HG03460 (cell line): ENCODE data around the gene ATP8B3.

Source experiments
- ATAC-seq: cut with Tn5 transposase; IDR thresholded peaks from one replicate; pipeline ENCODE4 v1.9.1; 2021; ENCODE audit not compliant: unreplicated experiment

ATP8B3 gene, protein sequence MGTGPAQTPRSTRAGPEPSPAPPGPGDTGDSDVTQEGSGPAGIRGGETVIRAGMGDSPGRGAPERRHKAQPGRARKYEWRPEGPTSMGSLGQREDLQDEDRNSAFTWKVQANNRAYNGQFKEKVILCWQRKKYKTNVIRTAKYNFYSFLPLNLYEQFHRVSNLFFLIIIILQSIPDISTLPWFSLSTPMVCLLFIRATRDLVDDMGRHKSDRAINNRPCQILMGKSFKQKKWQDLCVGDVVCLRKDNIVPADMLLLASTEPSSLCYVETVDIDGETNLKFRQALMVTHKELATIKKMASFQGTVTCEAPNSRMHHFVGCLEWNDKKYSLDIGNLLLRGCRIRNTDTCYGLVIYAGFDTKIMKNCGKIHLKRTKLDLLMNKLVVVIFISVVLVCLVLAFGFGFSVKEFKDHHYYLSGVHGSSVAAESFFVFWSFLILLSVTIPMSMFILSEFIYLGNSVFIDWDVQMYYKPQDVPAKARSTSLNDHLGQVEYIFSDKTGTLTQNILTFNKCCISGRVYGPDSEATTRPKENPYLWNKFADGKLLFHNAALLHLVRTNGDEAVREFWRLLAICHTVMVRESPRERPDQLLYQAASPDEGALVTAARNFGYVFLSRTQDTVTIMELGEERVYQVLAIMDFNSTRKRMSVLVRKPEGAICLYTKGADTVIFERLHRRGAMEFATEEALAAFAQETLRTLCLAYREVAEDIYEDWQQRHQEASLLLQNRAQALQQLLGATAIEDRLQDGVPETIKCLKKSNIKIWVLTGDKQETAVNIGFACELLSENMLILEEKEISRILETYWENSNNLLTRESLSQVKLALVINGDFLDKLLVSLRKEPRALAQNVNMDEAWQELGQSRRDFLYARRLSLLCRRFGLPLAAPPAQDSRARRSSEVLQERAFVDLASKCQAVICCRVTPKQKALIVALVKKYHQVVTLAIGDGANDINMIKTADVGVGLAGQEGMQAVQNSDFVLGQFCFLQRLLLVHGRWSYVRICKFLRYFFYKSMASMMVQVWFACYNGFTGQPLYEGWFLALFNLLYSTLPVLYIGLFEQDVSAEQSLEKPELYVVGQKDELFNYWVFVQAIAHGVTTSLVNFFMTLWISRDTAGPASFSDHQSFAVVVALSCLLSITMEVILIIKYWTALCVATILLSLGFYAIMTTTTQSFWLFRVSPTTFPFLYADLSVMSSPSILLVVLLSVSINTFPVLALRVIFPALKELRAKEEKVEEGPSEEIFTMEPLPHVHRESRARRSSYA (N-terminal part only)

DNA sequence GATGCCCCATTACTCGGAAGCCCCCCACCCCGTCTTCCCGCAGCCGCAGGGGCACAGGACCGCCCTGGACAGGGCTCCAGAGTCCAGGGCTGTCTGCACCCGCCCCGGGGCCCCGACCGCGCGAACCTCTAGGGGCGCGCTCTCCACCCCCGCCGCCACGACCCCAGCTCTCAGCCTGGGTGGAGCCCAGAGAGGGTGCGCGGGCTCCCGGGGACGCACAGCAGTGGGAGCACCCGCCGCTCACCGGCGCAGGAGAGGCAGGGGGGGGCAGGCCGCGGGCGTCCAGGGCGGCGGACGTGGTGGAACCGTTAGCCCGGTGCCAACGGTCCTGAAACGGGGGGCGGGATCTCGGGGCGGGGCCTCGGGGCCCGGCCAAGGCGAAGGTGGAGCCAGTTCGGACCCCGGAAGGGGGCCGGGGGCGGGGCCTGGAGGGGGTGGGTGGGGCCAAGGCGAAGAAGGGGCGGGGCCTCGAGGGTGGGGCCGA lies at the start of gene ATP8B3:
Gene ATP8B3 (minus strand): TSS at position 335 of the 484 bp plus-strand sequence. CDS start 540 bp downstream, outside the sequence.
- peak; percentile 9 for ATAC-seq

DNA sequence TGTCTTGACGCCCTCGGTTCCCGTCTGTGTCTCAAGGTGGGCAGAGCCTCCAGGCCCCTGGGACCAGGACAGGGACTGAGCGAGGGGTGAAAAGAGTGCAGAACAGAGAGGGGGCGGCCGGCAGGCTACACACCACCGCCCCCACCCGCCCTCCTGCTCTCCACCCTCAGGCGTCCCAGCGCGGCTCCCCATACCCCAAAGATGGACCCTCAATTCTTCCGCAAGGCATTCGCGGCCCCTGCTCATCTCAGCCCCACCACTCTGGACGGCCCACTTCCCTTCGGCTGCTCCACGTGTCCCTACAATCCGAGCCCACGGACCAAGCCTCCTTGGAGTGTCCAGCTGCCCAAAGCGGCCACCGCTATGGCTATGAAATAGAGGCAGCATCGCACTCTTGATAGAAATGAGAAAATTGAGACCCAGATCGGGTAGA lies 49.5 kb upstream of the ATP8B3 start:
- ATAC-seq = no peak

DNA sequence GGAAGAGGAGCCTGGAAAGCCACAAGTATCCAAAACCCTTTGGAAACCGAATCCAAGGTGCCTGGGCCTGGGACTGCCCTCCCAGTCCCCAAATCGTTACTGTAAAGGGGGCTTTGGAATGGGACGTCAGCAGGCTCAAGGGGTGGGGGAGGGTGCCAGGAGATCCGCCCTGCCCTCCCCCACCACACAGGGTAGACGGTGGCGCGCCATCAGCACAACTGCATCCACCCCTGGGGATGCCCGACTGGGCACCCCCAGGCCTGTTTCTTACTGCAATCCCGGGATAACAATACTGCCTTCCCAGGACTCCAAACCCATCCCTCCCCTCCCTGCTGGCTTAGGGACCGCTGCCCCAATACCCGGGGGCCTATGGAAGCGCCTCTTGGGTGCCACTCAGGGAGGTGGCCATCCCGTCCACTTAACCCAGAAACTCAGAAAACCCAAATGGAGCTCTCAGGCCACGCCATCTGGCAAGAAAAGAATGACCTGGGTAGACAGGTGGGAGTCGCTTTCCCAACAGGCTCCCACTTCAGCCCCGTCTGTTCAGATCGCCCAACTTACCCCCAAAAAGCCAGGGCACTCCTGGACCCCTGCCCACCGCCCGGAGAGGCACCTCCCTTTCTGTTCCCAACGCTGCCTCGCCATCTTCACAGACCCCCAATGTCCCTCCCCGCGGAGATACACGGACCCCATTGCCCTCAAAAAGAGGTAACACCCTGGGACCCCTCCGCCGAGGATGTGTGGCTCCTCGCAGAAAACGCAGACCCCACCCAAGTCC lies 48.9 kb upstream of the ATP8B3 start:
- no peak for ATAC-seq

DNA sequence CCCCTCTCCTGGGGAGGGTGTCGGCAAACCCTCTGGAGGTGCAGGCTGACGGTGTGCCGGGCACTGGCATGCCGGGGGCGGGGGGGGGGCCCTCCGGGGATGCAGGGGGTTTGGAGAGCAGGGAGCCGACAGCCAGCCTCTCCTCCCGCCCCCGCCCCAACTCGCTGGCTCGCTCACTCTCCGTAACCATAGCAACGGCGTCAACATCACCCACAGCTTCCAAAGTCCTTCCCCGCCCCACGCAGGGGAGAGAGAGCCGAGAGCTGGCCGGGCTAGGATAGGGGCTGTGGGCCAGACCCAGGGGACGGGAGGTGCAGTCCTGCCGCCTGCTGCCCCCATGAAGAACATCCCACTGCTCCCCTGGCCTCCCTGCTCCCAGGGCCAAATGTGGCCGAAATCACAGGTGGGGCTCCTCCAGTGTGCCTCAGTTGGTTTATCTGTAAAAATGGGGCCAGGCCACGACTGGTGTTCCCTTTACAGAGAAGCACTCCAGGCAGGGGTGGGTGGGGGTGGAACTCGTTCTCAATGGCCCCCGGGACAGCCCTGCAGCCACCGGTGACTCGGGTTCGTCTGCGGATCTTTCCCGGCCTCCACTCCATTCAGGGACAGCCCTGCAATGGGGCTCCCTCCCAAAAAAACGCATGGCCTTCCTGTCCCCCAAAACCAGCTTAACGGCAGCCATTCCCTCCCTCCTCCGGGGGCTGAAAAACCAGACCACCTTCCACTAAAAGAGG lies 48.1 kb upstream of the ATP8B3 start:
- no peak for ATAC-seq

DNA sequence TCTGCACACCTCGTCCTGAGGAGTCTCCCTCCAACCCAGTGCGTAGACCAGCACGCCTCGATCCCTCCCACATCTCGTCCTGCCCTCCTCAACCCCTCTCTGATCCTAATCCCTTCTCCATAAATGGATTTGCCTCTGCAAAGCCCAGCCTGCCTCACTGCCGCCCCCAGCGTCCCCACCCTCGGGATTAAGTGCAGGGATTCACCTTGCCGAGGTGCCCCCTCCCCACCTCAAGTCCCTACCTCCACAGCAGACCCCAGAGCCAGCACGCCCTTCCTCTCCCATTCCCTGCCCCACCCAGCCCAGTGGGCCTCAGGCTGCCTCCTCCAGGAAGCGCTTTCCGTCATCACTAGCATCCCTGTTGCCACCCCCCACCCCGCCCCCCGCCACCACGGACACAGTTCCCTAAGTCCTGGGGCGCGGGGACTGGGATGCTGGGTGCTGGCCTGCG lies 47.3 kb upstream of the ATP8B3 start:
- no peak for ATAC-seq

DNA sequence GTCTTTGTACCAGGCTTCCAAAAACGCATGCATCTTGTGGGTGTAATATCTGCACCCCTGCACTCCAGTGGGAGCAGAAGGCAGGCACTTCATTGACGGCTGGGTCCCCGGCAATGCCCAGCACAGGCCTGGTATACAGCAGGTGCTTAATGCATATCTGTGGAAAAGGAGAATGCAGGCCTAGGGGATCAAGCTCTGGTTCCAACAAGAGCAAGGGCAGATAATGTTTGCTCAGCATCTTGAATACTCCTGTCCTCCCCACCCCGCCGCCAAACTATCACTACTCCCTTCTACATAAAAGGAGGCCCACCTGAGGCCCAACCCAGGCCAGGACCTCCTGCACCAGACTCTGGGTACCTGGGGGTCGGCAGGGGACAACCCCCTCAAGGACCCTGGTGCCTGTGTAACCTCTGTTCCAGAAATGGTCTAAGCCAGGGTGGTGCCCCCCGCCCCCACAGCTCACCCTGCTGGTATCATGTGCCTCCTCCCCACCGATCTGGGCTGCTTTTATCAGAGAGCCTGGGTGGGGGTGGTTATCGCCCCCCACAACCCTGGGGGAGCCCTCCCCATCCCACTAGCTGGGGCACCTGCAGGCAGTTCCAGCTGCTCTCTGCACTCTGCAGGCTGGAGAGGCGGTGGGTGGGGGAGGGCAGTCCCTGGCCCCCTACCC lies 46.5 kb upstream of the ATP8B3 start:
- ATAC-seq = no peak

DNA sequence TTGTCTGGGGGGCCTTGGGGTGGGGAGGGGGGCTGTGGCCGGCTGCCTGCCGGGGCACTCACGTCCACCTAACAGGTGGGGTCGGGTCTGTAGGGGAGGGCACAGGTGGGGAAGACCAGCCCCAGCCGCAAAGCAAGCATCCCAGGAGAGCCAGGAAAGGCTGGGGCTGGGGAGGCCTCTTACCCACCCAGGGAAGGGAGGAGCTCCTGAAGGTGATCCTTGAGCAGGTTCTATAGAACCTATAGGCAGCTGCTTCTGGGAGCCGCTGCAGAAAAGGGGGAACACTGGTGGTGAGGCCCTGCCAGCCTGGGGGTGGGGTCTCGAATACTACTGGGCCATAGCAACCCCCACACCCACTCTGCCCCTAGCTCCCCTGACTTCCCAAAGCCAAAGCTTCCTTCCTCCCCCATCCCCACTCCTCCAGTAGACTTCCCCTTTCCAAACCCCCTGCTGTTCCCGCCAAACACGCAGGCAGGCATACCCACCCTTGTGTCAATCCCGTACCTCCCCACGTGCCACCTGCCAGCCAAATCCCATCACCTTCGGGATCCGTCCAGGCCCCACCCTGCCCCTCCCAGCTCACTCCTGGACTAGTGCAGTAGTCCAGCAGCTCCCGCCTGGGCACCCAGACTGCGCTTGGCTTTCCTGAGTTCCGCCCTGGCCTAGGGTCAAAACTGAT lies 45.7 kb upstream of the ATP8B3 start:
- no peak for ATAC-seq

DNA sequence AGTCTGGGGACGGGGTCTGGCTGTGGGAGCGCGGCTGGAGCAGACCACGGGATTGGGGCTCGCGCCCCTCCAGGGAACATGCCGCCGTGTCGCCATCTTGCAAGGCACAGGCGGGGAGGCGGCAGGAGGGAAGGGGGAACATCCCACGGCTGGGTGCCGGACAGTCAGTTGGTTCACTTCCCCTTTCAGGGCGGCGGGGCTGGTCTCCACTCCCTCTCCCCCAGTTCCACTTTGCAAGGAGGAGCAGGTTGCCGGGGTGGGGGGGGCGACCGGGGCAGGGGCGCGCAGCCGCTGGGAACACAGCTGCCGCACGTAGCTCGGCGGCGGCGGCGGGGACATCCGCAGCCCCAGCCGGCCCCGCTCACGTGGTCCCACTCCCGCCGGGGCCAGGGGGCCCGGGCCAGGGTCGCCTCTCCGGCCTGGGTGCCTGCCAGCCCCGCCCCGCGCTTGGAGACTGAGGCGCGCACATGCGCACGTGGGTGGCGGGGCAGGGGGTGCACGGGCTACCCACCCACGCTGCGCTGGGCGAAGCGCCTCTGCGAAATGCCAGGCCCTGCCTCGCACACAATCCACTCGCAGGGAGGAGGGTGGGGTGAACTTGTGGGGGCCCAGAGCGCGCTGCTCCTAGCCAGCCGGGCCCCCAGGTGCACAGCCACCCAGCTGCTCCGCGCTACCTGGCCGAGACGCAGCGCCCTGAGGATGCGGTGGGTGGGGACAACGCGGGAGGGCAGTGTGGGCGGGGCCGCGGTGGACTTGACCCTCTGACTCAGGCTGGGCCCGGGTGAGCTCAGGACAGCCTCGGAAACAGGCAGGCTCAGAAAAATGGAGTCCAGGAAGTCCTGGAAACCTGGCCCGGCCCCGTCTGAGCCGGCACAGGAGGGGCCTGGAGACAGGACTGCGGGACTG lies 44.9 kb upstream of the ATP8B3 start:
- no peak for ATAC-seq

DNA sequence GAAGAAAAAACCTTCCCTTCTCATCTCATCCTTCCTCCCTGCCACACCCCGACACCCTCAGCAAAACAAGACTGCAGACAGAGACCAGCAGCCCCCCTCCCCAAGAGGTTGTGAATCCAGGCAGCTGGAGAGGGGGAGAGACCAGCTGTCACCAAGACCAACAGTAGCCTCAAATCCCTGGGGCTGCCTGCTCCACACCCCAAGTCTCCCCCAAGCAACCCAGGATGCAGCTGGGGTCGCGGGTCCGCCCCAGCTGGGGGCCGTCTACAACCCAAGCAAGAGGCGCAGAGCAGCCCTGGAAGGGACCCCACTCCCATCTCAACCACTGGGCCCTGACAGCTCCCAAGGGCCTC lies 44.2 kb upstream of the ATP8B3 start:
- no peak for ATAC-seq

DNA sequence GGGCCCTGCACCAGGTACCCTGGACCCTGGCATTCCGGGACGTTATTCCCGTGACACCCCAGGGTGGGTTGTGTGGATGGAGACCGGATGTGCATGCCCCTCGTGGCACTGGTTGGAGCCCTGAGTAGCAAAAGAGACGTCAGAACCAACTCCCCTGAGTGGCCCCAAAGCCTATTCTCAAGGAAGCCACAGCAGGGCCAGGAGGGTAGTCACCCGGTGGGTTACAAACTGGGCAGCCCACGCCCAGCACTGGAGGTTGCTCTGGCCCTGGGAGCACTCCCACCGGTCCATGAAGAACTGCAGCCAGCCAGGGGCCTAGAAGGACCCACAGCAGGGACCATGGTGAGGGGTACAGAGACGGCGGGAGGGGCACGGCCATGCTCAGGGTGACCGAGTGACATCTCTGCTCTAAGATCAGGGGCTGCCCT lies 43.8 kb upstream of the ATP8B3 start:
- peak; percentile 10 for ATAC-seq

DNA sequence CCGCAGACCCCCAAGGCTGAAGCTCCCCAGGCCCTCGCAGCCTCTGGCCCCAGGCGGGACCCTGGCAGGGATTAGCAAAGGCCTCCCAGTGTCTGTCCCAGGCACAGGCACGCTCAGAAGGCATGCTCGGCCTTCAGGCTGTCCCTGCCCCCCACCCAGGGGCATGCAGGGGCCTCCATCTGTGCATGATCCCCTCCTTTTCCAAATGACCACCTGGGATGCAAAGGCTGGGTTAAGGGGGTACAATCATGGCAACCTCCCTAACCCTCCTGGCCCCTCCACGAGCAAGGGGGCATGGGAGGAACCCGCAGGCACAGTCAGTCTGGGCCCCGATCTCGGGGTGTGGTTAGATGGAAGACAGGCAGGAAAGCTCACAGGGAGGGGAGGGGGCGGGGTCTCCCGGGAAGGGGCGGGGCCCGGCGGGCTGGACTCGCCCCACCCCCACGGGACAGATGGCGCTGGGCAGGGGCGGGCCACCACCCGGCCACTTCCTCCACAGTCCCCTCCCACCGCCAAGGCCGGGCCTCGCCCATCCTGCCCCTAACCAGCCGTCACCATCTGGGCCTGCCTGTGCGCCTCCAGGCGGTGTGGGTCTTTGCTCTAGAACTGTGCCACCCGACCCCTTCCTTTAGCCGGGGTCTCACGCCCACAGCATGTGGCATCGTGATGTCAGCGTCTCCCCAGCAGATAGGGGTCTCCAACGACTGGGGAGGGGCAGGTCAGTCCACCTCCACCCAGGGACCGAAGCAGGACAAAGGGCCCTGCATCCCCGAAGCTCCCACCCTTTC lies 43.2 kb upstream of the ATP8B3 start:
- ATAC-seq = peak; percentile 42

DNA sequence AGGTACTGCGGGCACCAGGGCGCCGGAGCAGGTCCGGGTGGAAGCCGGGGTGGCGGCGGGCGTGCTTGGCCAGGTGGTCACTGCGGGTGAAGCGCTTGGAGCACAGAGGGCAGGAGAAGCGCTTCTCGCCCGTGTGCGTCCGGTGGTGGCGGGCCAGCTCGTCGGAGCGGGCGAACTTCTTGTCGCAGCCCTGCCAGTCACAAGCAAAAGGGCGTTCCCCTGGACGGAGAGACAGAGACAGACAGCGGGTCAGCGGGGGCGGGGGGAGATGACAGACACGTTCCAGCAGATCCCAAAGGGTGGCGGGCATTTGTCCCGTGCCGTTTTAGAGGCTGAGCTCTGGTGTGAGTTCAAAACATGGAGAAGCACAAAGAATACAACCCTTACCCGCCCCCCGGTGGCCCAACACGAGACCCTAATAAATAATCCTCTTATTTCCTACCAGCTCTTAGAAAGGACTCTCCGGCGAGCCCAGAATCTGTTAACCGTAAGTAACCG lies 42.5 kb upstream of the ATP8B3 start:
- no peak for ATAC-seq

DNA sequence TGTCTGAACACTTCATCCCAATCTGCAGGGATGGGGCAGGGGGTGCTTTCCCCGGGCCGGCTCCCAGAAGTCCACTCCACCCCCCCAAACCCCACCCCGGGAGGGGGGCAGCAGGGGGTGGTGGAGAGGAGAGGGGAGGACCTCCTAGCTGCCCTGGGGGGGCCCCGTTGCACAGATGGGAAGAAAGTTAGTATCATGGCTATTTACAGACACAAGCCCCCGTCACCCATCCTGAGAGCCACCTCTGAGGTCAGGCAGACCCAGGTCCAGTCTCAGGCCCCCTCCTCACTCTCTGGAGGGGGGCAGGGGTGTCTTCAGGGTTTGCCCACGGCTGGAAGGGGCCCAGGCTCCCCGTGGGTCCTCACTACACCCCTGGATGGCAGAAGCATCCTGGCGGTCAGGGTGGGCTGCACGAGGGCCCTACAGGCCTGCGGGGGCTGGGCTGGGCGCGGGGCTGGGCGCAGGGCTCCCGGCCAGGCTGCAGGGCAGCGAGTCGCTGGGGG lies 42.0 kb upstream of the ATP8B3 start:
- ATAC-seq = no peak

DNA sequence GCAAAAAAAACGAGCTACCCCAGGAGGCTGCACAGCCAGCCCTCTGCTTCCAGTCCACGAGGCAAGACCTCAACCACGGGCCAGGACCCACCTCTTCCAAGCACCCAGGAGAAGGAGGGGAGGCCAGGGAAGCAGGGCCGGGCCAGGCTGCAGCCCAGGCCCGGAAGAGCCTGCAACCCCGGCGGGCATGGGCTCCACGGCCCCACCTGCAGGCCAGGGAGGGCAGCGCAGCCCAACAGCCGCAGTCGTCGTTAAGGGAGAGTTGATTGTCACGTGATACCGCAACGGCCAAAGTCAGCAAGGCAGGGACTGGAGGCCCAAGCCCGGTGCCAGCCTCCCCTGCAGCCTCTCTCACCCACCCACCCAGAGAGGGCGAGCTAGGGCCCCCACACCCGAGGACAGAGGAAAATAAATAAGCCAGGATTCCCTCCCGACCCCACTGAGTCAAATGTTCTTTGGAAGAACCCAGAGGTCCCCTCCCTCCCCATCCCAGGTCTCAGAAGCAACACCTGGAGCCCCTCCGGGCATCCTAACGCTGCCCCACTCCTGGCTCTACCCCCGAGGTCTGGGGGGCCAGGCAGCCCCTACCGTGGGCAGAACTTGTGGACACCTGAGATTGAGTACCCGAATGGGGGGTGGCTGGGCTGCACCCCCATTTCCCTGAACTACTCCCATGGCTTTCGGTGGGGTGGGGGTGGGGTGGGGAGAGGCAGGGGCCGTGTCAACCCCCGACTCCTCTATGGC lies 41.4 kb upstream of the ATP8B3 start:
- ATAC-seq = no peak

DNA sequence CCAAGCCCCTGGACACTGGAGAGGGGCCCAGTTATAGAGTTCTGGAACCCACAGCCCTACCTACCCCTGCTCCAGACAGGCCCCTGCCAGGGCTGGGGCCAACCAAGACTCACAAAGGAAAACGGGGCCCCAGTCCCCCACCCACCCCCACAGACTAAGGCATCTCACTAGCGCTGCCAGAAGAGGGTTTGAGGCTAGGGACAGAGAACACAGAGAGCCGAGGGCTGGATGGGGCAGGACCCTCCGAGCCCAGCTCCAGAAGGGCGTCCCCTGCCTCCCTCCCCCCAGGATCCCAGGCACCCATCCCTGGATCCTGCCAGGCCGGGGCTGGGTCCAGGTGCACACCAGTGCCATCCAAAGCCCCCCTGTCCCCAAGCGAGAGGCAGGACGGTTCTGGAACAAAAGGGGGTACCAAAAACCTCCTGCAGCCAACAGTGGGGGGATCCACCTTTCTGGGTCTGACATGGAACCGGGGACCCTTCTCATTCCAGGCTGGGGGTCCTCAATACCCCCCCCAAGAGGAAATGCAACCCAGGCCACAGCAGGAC lies 40.6 kb upstream of the ATP8B3 start:
- no peak for ATAC-seq
